HepG2 (cell line): ENCODE measurements around the gene ACADVL. TPM values are rescaled to one million over a fixed set of nuclear protein-coding genes. Genes with fewer than 3 reads are reported as not detected.

Source experiments
- ATAC-seq: fragments of 200-7000 bp; cut with Tn5 transposase; 3 replicates; pipeline ENCODE4 v1.9.1; 2020; ENCODE audit warnings: mild to moderate bottlenecking, moderate library complexity
- BruUV-seq: library from RNA; stranded (reverse); fragments of 400-500 nt; replicated peaks from 2 replicates; lab custom pipeline; 2021; lab: Mats Ljungman, UMichigan
- CTCF ChIA-PET: fragments of 300-600 bp; formaldehyde crosslinking; extraction: SDS; loops from one replicate; lab custom pipeline; 2021; ENCODE audit warnings: low total read pairs, inconsistent platforms, low intra/inter-chr PET ratio; lab: Yijun Ruan, JAX
- POLR2A ChIA-PET: fragments of 350-600 bp; sonication (Branson Sonifier 250); formaldehyde crosslinking; loops from one replicate; lab custom pipeline; 2020; ENCODE audit warnings: antibody characterized with exemption, inconsistent platforms; lab: Yijun Ruan, JAX
- DNase-seq: peaks from one replicate; pipeline ENCODE4 v3.0.0-alpha.2; 2015; ENCODE audit warnings: low spot score
- FAIRE-seq: peaks from 3 replicates; lab custom pipeline; 2011; peaks lifted over from hg19 to GRCh38; lab: Jason Lieb, UNC
- H2AFZ ChIP-seq: one replicate; pipeline ENCODE4 v1.6.1; 2011; ENCODE audit warnings: low read length, inconsistent platforms
- H3K27ac ChIP-seq: fragments of 300-600 bp; 3 replicates; pipeline ENCODE4 v1.8.0; 2011; ENCODE audit warnings: mixed run types, mild to moderate bottlenecking, mixed read lengths, low read length, inconsistent platforms; ENCODE audit not compliant: insufficient read depth; ENCODE audit errors: extremely low read length
- H3K27me3 ChIP-seq, 2 experiments: fragments of 200-600 bp in 1 of 2; 2 replicates in 1 of 2; 3 replicates in 1 of 2; pipeline versions ENCODE4 v1.6.0 to v1.8.0; 2011; ENCODE audit warnings: low read length in 2 of 2, mild to moderate bottlenecking in 2 of 2, moderate library complexity in 2 of 2, inconsistent platforms in 1 of 2; ENCODE audit not compliant: insufficient read depth in 2 of 2, control insufficient read depth in 1 of 2
- H3K36me3 ChIP-seq, 2 experiments: fragments of 200-600 bp in 1 of 2; replicated peaks in 1 of 2; 2 replicates in 1 of 2; 3 replicates in 1 of 2; pipeline versions ENCODE4 v1.5.1 to v1.8.0; 2011; ENCODE audit warnings: low read length in 2 of 2, inconsistent platforms in 1 of 2; ENCODE audit not compliant: insufficient read depth in 2 of 2, control insufficient read depth in 1 of 2
- H3K4me1 ChIP-seq: 2 replicates; pipeline ENCODE4 v1.5.1; 2012; ENCODE audit warnings: low read length, inconsistent platforms; ENCODE audit not compliant: insufficient read depth
- H3K4me2 ChIP-seq: 2 replicates; pipeline ENCODE4 v1.6.0; 2011; ENCODE audit warnings: low read depth, low read length, inconsistent platforms
- H3K4me3 ChIP-seq, 3 experiments: fragments of 200-600 bp in 1 of 3; sonication (generic), shearing (Covaris generic) in 1 of 3; replicated peaks in 1 of 3; 2 replicates each; pipeline ENCODE4 v1.5.1; 2011 to 2016; ENCODE audit warnings: low read length in 3 of 3, inconsistent platforms in 2 of 3, low read depth in 2 of 3, mild to moderate bottlenecking in 2 of 3, control low read depth in 1 of 3, mixed read lengths in 1 of 3; ENCODE audit not compliant: insufficient read depth in 1 of 3
- H3K79me2 ChIP-seq: one replicate; pipeline ENCODE4 v1.6.1; 2011; ENCODE audit warnings: low read length, inconsistent platforms; ENCODE audit not compliant: insufficient read depth
- H3K9ac ChIP-seq: 2 replicates; pipeline ENCODE4 v1.6.0; 2011; ENCODE audit warnings: mild to moderate bottlenecking, low read depth, low read length, inconsistent platforms; ENCODE audit not compliant: insufficient read depth
- H3K9me3 ChIP-seq: 2 replicates; pipeline ENCODE4 v1.5.1; 2012; ENCODE audit warnings: mild to moderate bottlenecking, low read length
- H4K20me1 ChIP-seq: 2 replicates; pipeline ENCODE4 v1.6.0; 2011; ENCODE audit warnings: inconsistent platforms, mild to moderate bottlenecking, low read length, moderate library complexity; ENCODE audit not compliant: insufficient read depth
- ARHGAP35 ChIP-seq: sonication (generic); formaldehyde crosslinking; IDR thresholded peaks from 2 replicates; pipeline ENCODE4 v1.9.0; 2022; ENCODE audit warnings: mild to moderate bottlenecking, inconsistent platforms, moderate library complexity, missing genetic modification reagents, borderline replicate concordance
- CBX2 ChIP-seq, 2 experiments: fragments of 200-600 bp in 1 of 2; sonication (generic); formaldehyde crosslinking in 1 of 2; IDR thresholded peaks; 2 replicates each; pipeline versions ENCODE4 v1.7.0 to v1.8.1; 2018 to 2022; ENCODE audit warnings: low read depth in 2 of 2, low read length in 1 of 2, mild to moderate bottlenecking in 1 of 2, missing genetic modification reagents in 1 of 2
- MAFK ChIP-seq, 2 experiments: IDR thresholded peaks in 1 of 2; conservative IDR thresholded peaks in 1 of 2; 2 replicates each; pipeline ENCODE4 v1.6.1; 2011; ENCODE audit warnings: improper control_type of control experiment in 2 of 2, low read length in 2 of 2
- PHF5A ChIP-seq: IDR thresholded peaks from one replicate; pipeline ENCODE4 v1.6.1; 2018; ENCODE audit warnings: low read depth, missing genetic modification reagents; ENCODE audit not compliant: unreplicated experiment
- SOX6 ChIP-seq, 2 experiments: fragments of 450-650 bp in 1 of 2; sonication (generic) in 1 of 2; formaldehyde crosslinking in 1 of 2; IDR thresholded peaks; 2 replicates each; pipeline versions ENCODE4 v1.4.0 to v1.6.1; 2017 to 2020; ENCODE audit warnings: antibody characterized with exemption in 1 of 2, mild to moderate bottlenecking in 1 of 2, missing genetic modification reagents in 1 of 2
- TFDP2 ChIP-seq: sonication (generic); formaldehyde crosslinking; IDR thresholded peaks from 2 replicates; pipeline ENCODE4 v1.4.0; 2020; ENCODE audit warnings: missing genetic modification reagents
- THRA ChIP-seq: sonication (generic); formaldehyde crosslinking; IDR thresholded peaks from 2 replicates; pipeline ENCODE4 v1.4.0; 2020; ENCODE audit warnings: missing genetic modification reagents, borderline replicate concordance
- ZFP36L1 ChIP-seq: sonication (generic); formaldehyde crosslinking; IDR thresholded peaks from 2 replicates; pipeline ENCODE4 v1.8.0; 2022; ENCODE audit warnings: mild to moderate bottlenecking, missing genetic modification reagents, moderate library complexity
- ZNF160 ChIP-seq: sonication (generic); formaldehyde crosslinking; IDR thresholded peaks from 2 replicates; pipeline ENCODE4 v1.8.0; 2022; ENCODE audit warnings: mild to moderate bottlenecking, inconsistent platforms, missing genetic modification reagents
- ZNF770 ChIP-seq: sonication (generic); formaldehyde crosslinking; IDR thresholded peaks from 2 replicates; pipeline ENCODE4 v1.5.0; 2020; ENCODE audit warnings: mild to moderate bottlenecking, missing genetic modification reagents
- WGBS: methylation state at CpG from one replicate; pipeline ENCODE4 v1.1.6; 2017; ENCODE audit warnings: low lambda C conversion rate; 5-methylcytosine and 5-hydroxymethylcytosine counted together
- in situ Hi-C: cut with HindIII; loops from 2 replicates; pipeline ENCODE4 v1.10.0; 2017; ENCODE audit warnings: low pct_unique_long_range_greater_than_20kb; ENCODE audit not compliant: extremely low pct_ligation_motif_present
- intact Hi-C: fragments of 100-400 bp; cut with micrococcal nuclease; formaldehyde crosslinking; loops from one replicate; pipeline ENCODE4 v1.10.0; 2022; ENCODE audit not compliant: unreplicated experiment
- polyA plus RNA-seq, 8 experiments: library from polyadenylated mRNA; depleted of rRNA in 3 of 8; stranded (reverse) in 7 of 8; unstranded in 1 of 8; fragments of >200 nt; fragmentation: Illumina TruSeq in 4 of 8; extraction: Trizol in 4 of 8; gene quantifications; 2 replicates each; pipeline versions ENCODE4 v1.2.1 to v1.2.3, GENCODE V29; 2011 to 2016; ENCODE audit warnings: low read depth in 4 of 8, missing spikeins in 1 of 8, mixed read lengths in 1 of 8; ENCODE audit not compliant: insufficient read depth in 1 of 8
- total RNA-seq, 5 experiments: library from RNA; depleted of rRNA; stranded (reverse); fragments of >200 nt; fragmentation: Illumina TruSeq; extraction: Trizol; gene quantifications; 2 replicates each; pipeline ENCODE4 v1.2.3, GENCODE V29; 2016; ENCODE audit warnings: low read depth in 1 of 5

ACADVL gene
- total and polyA plus RNA-seq, 2 of the 13 experiments (the other 11 are each of a cell fraction or from before 2014, with no cell fraction given), result 219 to 412 TPM

- ChIA-PET CTCF (interaction anchor here (0.9 to 1.8 kb wide), 3 partner anchors 8 to 131 kb away, joined by 4 to 5 read pairs (median 4); no protein-coding TSS in a partner anchor), POLR2A (interaction anchor here (1.2 to 4.4 kb wide), 17 partner anchors 9 to 152 kb away, joined by 4 to 76 read pairs (median 19); partner anchors contain the start of genes ACADVL, ASGR2, DLG4 and DVL2)
- intact Hi-C loops, result loop anchor here (5.0 to 10.0 kb wide), 3 partner anchors 35 to 57 kb away; partner anchors contain the start of genes DVL2 and PHF23
- peak; percentile 49 for ATAC-seq
- H3K79me2 ChIP-seq, result peaks cover 47% of the 10 kb centered on the region
- no peaks in the 10 kb centered on the region for H3K9me3 ChIP-seq
- no peak overlapping the region for H2AFZ ChIP-seq
- H3K4me3 ChIP-seq, result peak overlapping the region; percentile 73 to 93 (median 84)
- peaks cover 51% of the 10 kb centered on the region for H3K4me1 ChIP-seq
- peak overlapping the region; percentile 98 for H3K27ac ChIP-seq
- H3K36me3 ChIP-seq, result peaks cover 17 to 36% of the 10 kb centered on the region in 2 experiments
- DNase-seq, result peak; percentile 72
- FAIRE-seq, result peak; percentile 80
- peaks cover 35% of the 10 kb centered on the region for H4K20me1 ChIP-seq
- no TSS peak for BruUV-seq
- H3K9ac ChIP-seq, result peak overlapping the region; percentile 96
- no peaks in the 10 kb centered on the region; a peak in 1 of 5 replicates for H3K27me3 ChIP-seq
- WGBS, result 4% methylated on average over 19 of the region's 31 CpGs
- in situ Hi-C loops, result loop anchor here (5.0 kb wide), 1 partner anchor 40 kb away; the partner anchor contains the start of genes ACADVL and DLG4
- H3K4me2 ChIP-seq, result peak overlapping the region; percentile 92
- TF ChIP-seq MAFK (conservative IDR thresholded peaks at IDR 0.05 in 1 of 2, IDR thresholded peaks at IDR 0.05 in 1 of 2; ENCODE audit: low read length in 2 of 2) (no peak), CBX2 (IDR thresholded peaks at IDR 0.05; ENCODE audit: low read depth, low read length) (no peak), CBX2 (CRISPR knock-in tag; IDR thresholded peaks at IDR 0.05; ENCODE audit: low read depth) (no peak), ZNF770 (CRISPR knock-in tag) (peak; percentile 56), PHF5A (CRISPR knock-in tag) (peak; percentile 25), ZFP36L1 (CRISPR knock-in tag) (no peak), SOX6 (IDR thresholded peaks at IDR 0.05) (no peak), SOX6 (CRISPR knock-in tag; IDR thresholded peaks at IDR 0.05) (peak; percentile 21; the same call in 1 of the 2 replicates), ZNF160 (no peak), TFDP2 (CRISPR knock-in tag) (no peak), THRA (CRISPR knock-in tag) (0 out of 2 replicates have a peak, but pooled peaks have one; percentile 13), ARHGAP35 (no peak)
Measured at GRCh38 chr17:7177191-7177953, 42.4 kb upstream of the ACADVL start.
